ENCODE data around the gene ZCCHC24.

ZCCHC24 gene

DNA sequence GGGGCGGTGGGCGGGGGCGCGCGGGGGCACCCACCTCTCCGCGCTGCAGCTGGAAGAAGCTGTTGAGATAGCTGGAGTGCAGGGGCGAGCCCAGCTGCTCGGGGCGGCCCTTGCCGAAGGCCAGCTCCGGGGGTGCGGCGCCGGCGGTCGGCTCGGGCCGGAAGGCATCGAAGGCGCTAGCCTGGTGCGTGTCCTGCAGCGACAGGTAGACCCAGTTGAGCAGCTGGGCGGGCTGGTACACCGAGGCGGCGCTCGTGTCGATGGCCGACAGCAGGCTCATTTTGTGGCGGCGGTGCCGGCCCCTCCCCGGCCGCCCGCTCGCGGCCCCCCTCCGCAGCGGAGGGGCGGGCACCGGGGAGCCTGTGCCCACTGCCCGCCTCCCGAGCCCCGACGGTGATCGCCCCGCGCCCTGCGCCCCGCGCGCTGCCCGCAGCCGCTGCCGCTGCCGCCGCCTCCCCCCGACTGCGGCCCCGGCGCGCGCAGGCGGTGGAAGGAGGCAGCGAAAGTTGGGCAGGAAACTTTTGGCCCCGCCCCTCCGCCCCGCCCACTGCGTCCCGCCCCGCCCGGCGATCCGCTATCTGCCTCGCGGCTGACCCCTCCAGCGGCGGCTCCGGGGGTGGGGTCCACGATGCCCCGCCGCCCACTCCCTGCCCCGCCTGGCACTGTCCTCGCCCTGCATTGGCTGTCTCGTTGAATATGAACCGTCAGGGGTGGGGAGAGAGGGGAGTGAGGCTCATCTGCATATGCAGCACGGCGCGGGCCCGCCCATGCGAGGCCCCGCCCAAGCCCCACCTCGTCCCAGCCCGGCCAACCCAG, at the start of gene ZCCHC24:
Gene ZCCHC24 (minus strand): TSS at position 464 of the 816 bp plus-strand sequence. CDS start 184 bp downstream, at position 280.
- TF ChIP-seq ZFX (IDR thresholded peaks at IDR 0.05; ENCODE audit: borderline replicate concordance) = no peak
- TF ChIP-seq, protein P1, sequence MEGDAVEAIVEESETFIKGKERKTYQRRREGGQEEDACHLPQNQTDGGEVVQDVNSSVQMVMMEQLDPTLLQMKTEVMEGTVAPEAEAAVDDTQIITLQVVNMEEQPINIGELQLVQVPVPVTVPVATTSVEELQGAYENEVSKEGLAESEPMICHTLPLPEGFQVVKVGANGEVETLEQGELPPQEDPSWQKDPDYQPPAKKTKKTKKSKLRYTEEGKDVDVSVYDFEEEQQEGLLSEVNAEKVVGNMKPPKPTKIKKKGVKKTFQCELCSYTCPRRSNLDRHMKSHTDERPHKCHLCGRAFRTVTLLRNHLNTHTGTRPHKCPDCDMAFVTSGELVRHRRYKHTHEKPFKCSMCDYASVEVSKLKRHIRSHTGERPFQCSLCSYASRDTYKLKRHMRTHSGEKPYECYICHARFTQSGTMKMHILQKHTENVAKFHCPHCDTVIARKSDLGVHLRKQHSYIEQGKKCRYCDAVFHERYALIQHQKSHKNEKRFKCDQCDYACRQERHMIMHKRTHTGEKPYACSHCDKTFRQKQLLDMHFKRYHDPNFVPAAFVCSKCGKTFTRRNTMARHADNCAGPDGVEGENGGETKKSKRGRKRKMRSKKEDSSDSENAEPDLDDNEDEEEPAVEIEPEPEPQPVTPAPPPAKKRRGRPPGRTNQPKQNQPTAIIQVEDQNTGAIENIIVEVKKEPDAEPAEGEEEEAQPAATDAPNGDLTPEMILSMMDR (IDR thresholded peaks at IDR 0.05) = no peak
- H3K27ac ChIP-seq = peak within 1 kb of the TSS; percentile 44

DNA sequence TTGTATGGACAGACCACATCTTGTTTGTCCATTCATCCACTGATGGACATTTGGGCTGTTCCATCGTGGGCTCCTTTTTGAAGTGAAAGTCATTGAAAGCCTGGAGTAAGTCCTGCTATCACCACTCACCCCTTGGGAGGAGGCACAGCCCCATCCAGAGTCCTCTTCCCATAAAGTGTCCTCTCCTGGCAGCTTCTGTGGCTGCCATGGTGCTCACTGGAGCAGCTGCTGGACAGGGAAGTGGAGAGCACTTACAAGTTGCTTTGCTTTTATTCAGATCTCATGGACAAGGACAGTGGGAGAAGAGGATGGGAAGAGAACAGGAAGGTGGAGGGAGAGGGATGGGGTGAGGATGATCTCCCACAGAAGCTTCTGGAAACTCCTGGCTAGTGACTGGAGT, 48.4 kb upstream of the ZCCHC24 start:
- H3K27ac ChIP-seq = no peak overlapping the region
- no peak for TF ChIP-seq ZFX (IDR thresholded peaks at IDR 0.05; ENCODE audit: borderline replicate concordance)
- TF ChIP-seq, protein P1 (IDR thresholded peaks at IDR 0.05) = no peak

DNA sequence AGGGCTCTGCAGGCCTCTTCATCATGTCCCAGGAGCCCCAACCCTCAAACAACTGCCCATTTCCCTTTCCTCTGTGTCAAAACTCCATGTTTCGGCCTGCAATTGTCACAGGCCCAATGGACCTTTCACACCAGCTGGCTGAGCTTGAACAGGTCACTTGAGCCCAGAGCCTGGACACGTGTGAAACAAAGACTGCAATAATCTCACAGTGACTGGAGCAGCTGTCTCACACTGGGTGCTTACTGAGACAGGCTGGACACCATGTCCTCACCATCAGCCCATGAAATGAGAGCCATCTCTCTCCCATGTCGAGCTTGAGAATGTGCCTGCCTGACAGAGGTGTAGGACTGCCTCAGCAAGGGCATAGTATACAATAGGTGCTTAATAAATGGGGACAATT, 47.4 kb upstream of the ZCCHC24 start:
- no peak overlapping the region for H3K27ac ChIP-seq

DNA sequence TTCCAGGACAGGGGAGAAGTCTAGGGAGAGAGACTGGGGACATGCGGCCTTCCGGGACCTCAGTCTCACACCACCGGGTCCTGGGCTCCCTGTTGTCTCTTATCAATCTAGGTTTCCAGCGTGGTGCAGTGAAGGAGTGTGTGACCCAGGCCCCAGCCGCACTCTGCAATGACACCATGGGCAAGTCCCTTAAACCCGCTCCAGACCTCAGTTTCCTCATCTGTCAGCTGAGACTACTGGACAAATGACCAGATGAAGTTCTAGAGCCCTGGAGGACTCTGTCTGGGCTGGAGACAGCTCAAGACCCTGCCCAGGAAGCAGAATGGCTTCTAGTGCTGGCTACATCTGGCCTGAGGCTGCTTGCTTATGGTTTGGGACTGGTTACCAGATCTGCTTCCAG, 46.8 kb upstream of the ZCCHC24 start:
- TF ChIP-seq ZFX (IDR thresholded peaks at IDR 0.05; ENCODE audit: borderline replicate concordance) = no peak
- TF ChIP-seq, protein P1 (IDR thresholded peaks at IDR 0.05) = no peak

More for the DNA sequence above, 47.4 kb upstream of the ZCCHC24 start:
- TF ChIP-seq, protein P1 (IDR thresholded peaks at IDR 0.05) = no peak
- TF ChIP-seq ZFX (IDR thresholded peaks at IDR 0.05; ENCODE audit: borderline replicate concordance) = no peak

DNA sequence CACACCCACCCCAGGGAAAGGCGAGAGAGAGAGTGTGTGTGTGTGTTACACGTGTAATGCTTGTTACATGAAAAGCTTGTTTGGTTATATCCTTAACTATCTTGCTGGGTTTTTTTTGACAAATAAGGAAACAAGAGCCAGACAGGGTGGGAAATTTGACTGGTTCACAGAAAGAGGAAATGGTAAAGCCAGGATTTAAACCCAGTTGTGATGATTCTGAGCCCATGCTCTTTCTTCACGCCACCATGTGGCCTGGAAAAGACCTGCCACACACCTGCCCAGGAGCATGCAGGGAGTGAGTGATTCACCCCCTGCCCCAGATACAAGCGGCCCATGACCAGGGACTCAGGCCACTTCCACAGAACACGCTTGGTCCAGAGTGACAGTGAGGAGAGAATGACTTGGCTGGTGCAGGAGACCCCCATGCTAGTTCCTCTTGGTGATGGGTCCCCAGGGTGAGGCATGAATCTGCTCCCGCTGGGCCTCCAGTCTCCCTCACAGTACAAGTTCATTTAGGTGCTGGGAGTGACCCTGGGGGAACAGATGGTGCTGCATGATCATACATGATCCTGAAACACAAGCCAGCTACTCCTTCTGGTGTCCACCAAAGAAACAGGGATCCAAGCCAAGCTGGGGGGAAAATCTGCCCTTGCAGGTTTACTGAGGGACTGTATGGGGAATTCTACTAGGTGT, 45.9 kb upstream of the ZCCHC24 start:
- H3K27ac ChIP-seq = no peak overlapping the region
- TF ChIP-seq, protein P1 (IDR thresholded peaks at IDR 0.05) = no peak
- TF ChIP-seq ZFX (IDR thresholded peaks at IDR 0.05; ENCODE audit: borderline replicate concordance) = no peak

More for the DNA sequence above, 46.8 kb upstream of the ZCCHC24 start:
- no peak overlapping the region for H3K27ac ChIP-seq

DNA sequence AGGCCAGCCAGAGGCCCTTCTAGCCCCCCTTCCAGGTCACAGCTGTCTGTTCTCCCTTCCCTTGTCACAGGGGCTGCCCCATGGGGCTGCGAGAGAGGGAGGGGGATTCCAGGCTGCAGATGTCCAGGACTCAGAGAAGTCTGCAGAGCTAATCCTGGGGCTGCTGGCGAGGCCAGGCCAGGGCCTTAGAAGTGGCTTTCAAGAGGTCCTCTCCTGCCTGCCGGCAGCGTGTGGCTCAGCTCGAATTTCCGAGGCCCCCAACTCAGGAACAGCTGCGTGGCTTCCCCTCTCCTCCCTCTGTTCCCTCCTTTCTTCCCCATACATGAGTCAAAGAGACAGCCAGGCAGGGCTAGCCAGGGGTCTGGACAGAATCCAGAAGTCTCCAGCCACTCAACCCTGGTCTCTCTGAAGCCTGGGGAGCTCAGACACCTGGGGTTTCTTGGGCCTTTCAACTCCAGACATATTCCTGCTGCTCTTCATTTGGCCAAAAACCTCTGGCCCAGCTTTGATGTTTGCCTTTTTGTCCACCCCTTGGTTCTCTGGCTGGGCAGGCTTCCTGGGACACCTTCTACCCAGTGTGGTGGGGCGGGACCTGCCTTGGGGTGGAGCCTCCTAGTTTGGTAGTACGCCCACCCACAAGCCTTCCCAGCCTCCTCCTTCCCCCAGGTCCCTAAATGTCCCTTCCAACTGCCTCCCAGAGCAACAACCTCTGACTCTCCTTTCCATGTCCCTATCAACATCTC, 45.1 kb upstream of the ZCCHC24 start:
- no peak overlapping the region for H3K27ac ChIP-seq
- TF ChIP-seq ZFX (IDR thresholded peaks at IDR 0.05; ENCODE audit: borderline replicate concordance) = no peak
- TF ChIP-seq, protein P1 (IDR thresholded peaks at IDR 0.05) = no peak
